ENCODE data around the gene GFRA1. TPM values are rescaled to one million over a fixed set of nuclear protein-coding genes. Genes with fewer than 3 reads are reported as not detected.

The GFRA1 gene
- total and polyA plus RNA-seq, 2 experiments from 2014 or later: 0.48 to 2.9 TPM

GRCh38 chr10:116296291-116296721, 23.3 kb upstream of the GFRA1 start:
- no peaks in the 10 kb centered on the region for H3K4me1 ChIP-seq (ENCODE audit: insufficient read depth)
- no peaks in the 10 kb centered on the region for H4K20me1 ChIP-seq (ENCODE audit: insufficient read depth, poor library complexity, severe bottlenecking)
- no peak overlapping the region for H3K4me2 ChIP-seq
- no peak overlapping the region for H2AFZ ChIP-seq
- 54% methylated on average over 7 of the region's 7 CpGs for whole genome bisulfite sequencing (ENCODE audit: low lambda C conversion rate, missing lambda C conversion rate)
- H3K9me2 ChIP-seq (replicated peaks; ENCODE audit: insufficient read depth): no peaks in the 10 kb centered on the region
- no peaks in the 10 kb centered on the region for H3K27me3 ChIP-seq
- H3K79me2 ChIP-seq: no peaks in the 10 kb centered on the region
- no peaks in the 10 kb centered on the region for H3K9me3 ChIP-seq (ENCODE audit: low read depth)
- no peak overlapping the region for H3K27ac ChIP-seq
- DNase-seq (ENCODE audit: low spot score): peak; percentile 7
- H3K4me3 ChIP-seq: no peak overlapping the region
- no peaks in the 10 kb centered on the region for H3K36me3 ChIP-seq (replicated peaks; ENCODE audit: insufficient read depth, low read depth)
- TF ChIP-seq EZH2phosphoT487 (IDR thresholded peaks at IDR 0.05; ENCODE audit: low read depth, severe bottlenecking, unreplicated experiment) (no peak), EZH2 (IDR thresholded peaks at IDR 0.05; ENCODE audit: borderline replicate concordance) (no peak), CTCF (IDR thresholded peaks at IDR 0.05; ENCODE audit: poor library complexity) (no peak)

DNA sequence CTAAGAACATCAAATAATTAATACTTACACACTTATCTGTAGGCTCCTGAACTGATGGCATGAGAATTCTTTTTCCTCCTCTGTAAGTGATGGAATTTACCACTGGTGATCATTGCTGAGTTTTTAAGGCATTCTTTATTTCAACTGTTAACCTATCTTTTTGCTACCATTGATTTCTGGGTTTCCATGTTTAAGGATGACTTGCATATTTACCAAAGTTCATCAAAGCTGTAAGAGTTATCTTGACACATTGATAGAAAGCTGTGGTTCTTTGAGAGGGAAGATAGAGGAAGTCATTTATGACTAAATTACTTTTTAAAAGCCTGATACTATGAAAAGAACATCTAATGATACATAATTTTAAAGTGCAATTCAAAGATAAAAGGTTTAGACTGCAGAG, 19.5 kb upstream of the GFRA1 start:
- DNase-seq (ENCODE audit: low spot score): no peak
- no peaks in the 10 kb centered on the region for H3K36me3 ChIP-seq (replicated peaks; ENCODE audit: insufficient read depth, low read depth)
- no peaks in the 10 kb centered on the region for H3K79me2 ChIP-seq
- no peak overlapping the region for H3K27ac ChIP-seq
- H3K4me1 ChIP-seq (ENCODE audit: insufficient read depth): no peaks in the 10 kb centered on the region
- H3K9me3 ChIP-seq (ENCODE audit: low read depth): no peaks in the 10 kb centered on the region
- H4K20me1 ChIP-seq (ENCODE audit: insufficient read depth, poor library complexity, severe bottlenecking): no peaks in the 10 kb centered on the region
- H3K9me2 ChIP-seq (replicated peaks; ENCODE audit: insufficient read depth): no peaks in the 10 kb centered on the region
- TF ChIP-seq EZH2 (IDR thresholded peaks at IDR 0.05; ENCODE audit: borderline replicate concordance) (no peak), EZH2phosphoT487 (IDR thresholded peaks at IDR 0.05; ENCODE audit: low read depth, severe bottlenecking, unreplicated experiment) (no peak), CTCF (IDR thresholded peaks at IDR 0.05; ENCODE audit: poor library complexity) (no peak)
- H3K4me2 ChIP-seq: no peak overlapping the region
- no peaks in the 10 kb centered on the region for H3K27me3 ChIP-seq
- no peak overlapping the region for H2AFZ ChIP-seq
- H3K4me3 ChIP-seq: no peak overlapping the region

DNA sequence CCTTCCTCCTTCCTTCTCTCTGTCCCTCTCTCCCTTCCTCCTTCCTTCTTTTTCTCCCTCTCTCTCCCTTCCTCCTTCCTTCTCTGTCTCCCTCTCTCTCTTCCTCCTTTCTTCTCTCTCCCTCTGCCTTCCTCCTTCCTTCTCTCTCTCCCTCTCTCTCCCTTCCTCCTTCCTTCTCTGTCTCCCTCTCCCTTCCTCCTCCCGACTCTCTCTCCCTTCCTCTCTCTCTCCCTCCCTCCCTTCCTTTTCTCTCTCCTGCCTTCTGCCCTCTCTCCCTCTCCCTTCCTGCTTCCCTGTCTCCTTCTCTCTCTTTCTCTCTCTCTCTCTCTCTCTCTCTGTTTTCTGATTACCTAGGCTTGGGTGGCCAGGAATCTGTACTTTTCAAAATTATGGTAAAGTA, 16.6 kb upstream of the GFRA1 start:
- Histone ChIP-seq H3K9me2 (replicated peaks; ENCODE audit: insufficient read depth) (no peaks in the 10 kb centered on the region), H2AFZ (no peak overlapping the region), H3K79me2 (no peaks in the 10 kb centered on the region), H3K27ac (no peak overlapping the region), H3K4me1 (ENCODE audit: insufficient read depth) (no peaks in the 10 kb centered on the region), H3K4me2 (no peak overlapping the region), H3K27me3 (no peaks in the 10 kb centered on the region), H3K4me3 (no peak overlapping the region), H3K9me3 (ENCODE audit: low read depth) (no peaks in the 10 kb centered on the region), H3K36me3 (replicated peaks; ENCODE audit: insufficient read depth, low read depth) (no peaks in the 10 kb centered on the region), H4K20me1 (ENCODE audit: insufficient read depth, poor library complexity, severe bottlenecking) (no peaks in the 10 kb centered on the region)
- DNase-seq (ENCODE audit: low spot score): no peak
- no CpG with 5 or more reads among the region's 1 CpG for WGBS (ENCODE audit: low lambda C conversion rate, missing lambda C conversion rate)
- TF ChIP-seq EZH2phosphoT487 (IDR thresholded peaks at IDR 0.05; ENCODE audit: low read depth, severe bottlenecking, unreplicated experiment): no peak
- TF ChIP-seq EZH2 (IDR thresholded peaks at IDR 0.05; ENCODE audit: borderline replicate concordance): no peak
- no peak for TF ChIP-seq CTCF (IDR thresholded peaks at IDR 0.05; ENCODE audit: poor library complexity)

Data from hepatocyte (in vitro differentiated cells).